Pancreas (tissue), 10 donors: ENCODE measurements around the gene SCRT2. TPM values are rescaled to one million over a fixed set of nuclear protein-coding genes. Genes with fewer than 3 reads are reported as not detected.

Experiments used
- ATAC-seq, 4 donors: fragments of 200-7000 bp; cut with Tn5 transposase; one replicate each; pipeline versions ENCODE4 v1.8.0 to v1.9.1; 2020; ENCODE audit warnings: mild to moderate bottlenecking in 4 of 4, moderate library complexity in 4 of 4
- DNase-seq, 6 donors: peaks; one replicate each; pipeline ENCODE4 v3.0.0-alpha.2; 2020
- FAIRE-seq: peaks from 2 replicates; lab custom pipeline; 2012; peaks lifted over from hg19 to GRCh38; lab: Jason Lieb, UNC
- H3K27ac ChIP-seq, 4 donors: fragments of 200-600 bp; sonication (generic); 1 replicate in 3 of 4; 2 replicates in 1 of 4; pipeline versions ENCODE4 v1.5.0 to v1.8.0; 2020
- H3K27me3 ChIP-seq, 4 donors: fragments of 200-600 bp; one replicate each; pipeline ENCODE4 v1.8.0; 2021
- H3K36me3 ChIP-seq, 3 donors: fragments of 200-600 bp; sonication (generic) in 1 of 3; one replicate each; pipeline versions ENCODE4 v1.5.0 to v1.8.0; 2020 to 2021
- H3K4me1 ChIP-seq, 3 donors: fragments of 200-600 bp; one replicate each; pipeline ENCODE4 v1.8.0; 2021
- H3K4me3 ChIP-seq, 4 donors: fragments of 200-600 bp; sonication (generic) in 2 of 4; one replicate each; pipeline versions ENCODE4 v1.5.0 to v1.8.0; 2020 to 2021
- H3K9me3 ChIP-seq, 4 donors: fragments of 200-600 bp; one replicate each; pipeline ENCODE4 v1.8.0; 2021
- CTCF ChIP-seq, 4 donors: fragments of 200-600 bp; sonication (generic) in 3 of 4; IDR thresholded peaks; one replicate each; pipeline versions ENCODE4 v1.5.0 to v1.8.0; 2021; ENCODE audit warnings: antibody characterized with exemption in 4 of 4
- WGBS, 2 donors: extraction: QIAGEN DNeasy Blood & Tissue Kit; methylation state at CpG; one replicate each; pipeline ENCODE4 v1.1.7; 2013; 5-methylcytosine and 5-hydroxymethylcytosine counted together
- intact Hi-C, 3 donors: fragments of 100-400 bp; cut with DNase I; formaldehyde crosslinking; loops; one replicate each; pipeline versions ENCODE4 v1.11.1 to v1.14.2; 2022
- polyA plus RNA-seq, 2 donors: library from polyadenylated mRNA; stranded (reverse); fragments of 200-250 nt; gene quantifications; one replicate each; pipeline ENCODE4 v1.2.3, GENCODE V29; 2013
- total RNA-seq, 6 donors: library from RNA; stranded (reverse); fragmentation: NEBNext Ultra II Directional in 4 of 6; extraction: Animal tissue kit (Norgen Biotek cat#: 25700) in 4 of 6; gene quantifications; one replicate each; pipeline versions ENCODE4 v1.2.1 to v1.2.4, GENCODE V29; 2021 to 2023
- donor health status: healthy with polysubstance abuse.
- donor health status: DM: no; HTN: no; CAD: no; lungs with moderate emphysema.
- donor health status: DM: no; HTN: no; CAD: no.
- donor health status: control.
- donor health status: control.
- donor health status: Bipolar disorder and iron deficiency.
- donor health status: DM: yes; HTN: yes; CAD: no.
- donor health status: DM: no; HTN: no; CAD: no.
- donor health status: DM: no; HTN: no; CAD: no.
- donor health status: DM: yes; HTN: yes; CAD: no.

SCRT2 gene
- total and polyA plus RNA-seq, 8 donors, result 0.04 to 0.63 (median 0.07) TPM; not detected in 2

- no peak for ATAC-seq
Measured at GRCh38 chr20:711576-711975, 36.0 kb upstream of the SCRT2 start.

GRCh38 chr20:710780-711450, 35.3 kb upstream of the SCRT2 start:
- peaks cover 0 to 4% (median 0%) of the 10 kb centered on the region in 3 donors for H3K4me1 ChIP-seq
- no peaks in the 10 kb centered on the region for H3K36me3 ChIP-seq
- H3K4me3 ChIP-seq, result no peak overlapping the region
- no peak overlapping the region for H3K27ac ChIP-seq
- intact Hi-C loops, result no loop called here
- ATAC-seq (no peak), FAIRE-seq (no peak), DNase-seq (no peak)
- peaks cover 0 to 13% (median 0%) of the 10 kb centered on the region in 4 donors for H3K27me3 ChIP-seq
- 74 to 75% methylated on average over 19 of the region's 19 CpGs for whole genome bisulfite sequencing, 2 donors
- no peaks in the 10 kb centered on the region for H3K9me3 ChIP-seq
- no peak for TF ChIP-seq CTCF (IDR thresholded peaks at IDR 0.05)

More at GRCh38 chr20:711576-711975, 36.0 kb upstream of the SCRT2 start:
- Histone ChIP-seq H3K27me3 (peaks cover 0 to 13% (median 0%) of the 10 kb centered on the region in 4 donors), H3K4me3 (no peak overlapping the region), H3K4me1 (peaks cover 0 to 4% (median 0%) of the 10 kb centered on the region in 3 donors), H3K27ac (no peak overlapping the region), H3K9me3 (no peaks in the 10 kb centered on the region), H3K36me3 (no peaks in the 10 kb centered on the region)
- WGBS, 2 donors, result 39 to 49% methylated on average over 2 of the region's 2 CpGs
- FAIRE-seq (no peak), DNase-seq (no peak)
- no peak for TF ChIP-seq CTCF (IDR thresholded peaks at IDR 0.05)
- intact Hi-C loops, result no loop called here

- peak in 1 of 6 donors; percentile 45 for DNase-seq
- peak in 1 of 4 donors; percentile 9 for ATAC-seq
- no peaks in the 10 kb centered on the region for H3K36me3 ChIP-seq
- intact Hi-C loops, result no loop called here
- FAIRE-seq, result no peak
- peak overlapping the region in 1 of 4 donors; percentile 12 for H3K4me3 ChIP-seq
- peaks cover 0 to 13% (median 0%) of the 10 kb centered on the region in 4 donors for H3K27me3 ChIP-seq
- 8 to 10% methylated on average over 31 to 65 of the region's 65 CpGs for WGBS, 2 donors
- no peak overlapping the region for H3K27ac ChIP-seq
- no peaks in the 10 kb centered on the region for H3K9me3 ChIP-seq
- TF ChIP-seq CTCF (IDR thresholded peaks at IDR 0.05), result no peak
- peaks cover 0 to 4% (median 0%) of the 10 kb centered on the region in 3 donors for H3K4me1 ChIP-seq
Measured at GRCh38 chr20:709991-710779, 34.6 kb upstream of the SCRT2 start.

- ATAC-seq (peak in 2 of 4 donors; percentile 55 to 56), DNase-seq (peak in 3 of 6 donors; percentile 24 to 75 (median 40)), FAIRE-seq (no peak)
- Histone ChIP-seq H3K4me1 (peaks cover 0 to 4% (median 0%) of the 10 kb centered on the region in 3 donors), H3K4me3 (peak overlapping the region in 1 of 4 donors; percentile 12), H3K27ac (no peak overlapping the region), H3K9me3 (no peaks in the 10 kb centered on the region), H3K36me3 (no peaks in the 10 kb centered on the region), H3K27me3 (peaks cover 0 to 13% (median 0%) of the 10 kb centered on the region in 4 donors)
- intact Hi-C loops, result no loop called here
- no peak for TF ChIP-seq CTCF (IDR thresholded peaks at IDR 0.05)
- 6 to 18% methylated on average over 20 of the region's 20 CpGs for WGBS, 2 donors
Measured at GRCh38 chr20:709423-709822, 33.8 kb upstream of the SCRT2 start.
